Measurements from ENCODE around the gene FBF1. TPM values are rescaled to one million over a fixed set of nuclear protein-coding genes. Genes with fewer than 3 reads are reported as not detected.

Gene FBF1
- total RNA-seq, 4 donors from 2014 or later, result 7.2 to 47.0 (median 25.0) TPM

- Histone ChIP-seq H3K36me3 (peaks cover 0 to 46% (median 0%) of the 10 kb centered on the region in 3 donors), H3K27me3 (no peaks in the 10 kb centered on the region), H3K9me3 (no peaks in the 10 kb centered on the region), H3K4me1 (peaks cover 2 to 37% (median 14%) of the 10 kb centered on the region in 4 donors), H3K4me3 (peak within 1 kb of the TSS; percentile 79 to 91 (median 82)), H3K27ac (peak within 1 kb of the TSS; percentile 85 to 98 (median 92))
- DNase-seq, result peak; percentile 74 to 94 (median 92)
- TF ChIP-seq POLR2A (IDR thresholded peaks at IDR 0.05), result peak; percentile 62 to 67
- TF ChIP-seq CTCF (IDR thresholded peaks at IDR 0.05), result peak in 5 of 6 experiments; percentile 32 to 64 (median 46)
Measured at GRCh38 chr17:75896415-75897159, 44.3 kb downstream of the FBF1 start, which contains the start of gene TRIM65. Gene TRIM65, minus strand, starts transcription at chr17:75896951. Its CDS starts 14 bp downstream, at chr17:75896937.

GRCh38 chr17:75895370-75896155 is 45.3 kb downstream of the FBF1 start:
- Histone ChIP-seq H3K27me3 (no peaks in the 10 kb centered on the region), H3K4me1 (peaks cover 2 to 37% (median 14%) of the 10 kb centered on the region in 4 donors), H3K27ac (peak overlapping the region; percentile 85 to 98 (median 92)), H3K4me3 (peak overlapping the region; percentile 79 to 91 (median 82)), H3K9me3 (no peaks in the 10 kb centered on the region), H3K36me3 (peaks cover 0 to 46% (median 0%) of the 10 kb centered on the region in 3 donors)
- TF ChIP-seq CTCF (IDR thresholded peaks at IDR 0.05) (peak in 3 of 6 experiments; percentile 6 to 18 (median 15)), POLR2A (IDR thresholded peaks at IDR 0.05) (no peak)
- DNase-seq, result peak in 1 of 3 donors; percentile 61

- peak in 1 of 3 donors; percentile 43 for DNase-seq
- H3K4me1 ChIP-seq, result peaks cover 2 to 37% (median 14%) of the 10 kb centered on the region in 4 donors
Measured at GRCh38 chr17:75894049-75894733, 46.7 kb downstream of the FBF1 start.

GRCh38 chr17:75893305-75894048 is 47.4 kb downstream of the FBF1 start:
- H3K9me3 ChIP-seq, result no peaks in the 10 kb centered on the region
- peak in 1 of 3 donors; percentile 43 for DNase-seq
- H3K4me1 ChIP-seq, result peaks cover 2 to 37% (median 14%) of the 10 kb centered on the region in 4 donors
- TF ChIP-seq CTCF (IDR thresholded peaks at IDR 0.05), result no peak
- TF ChIP-seq POLR2A (IDR thresholded peaks at IDR 0.05), result no peak
- no peaks in the 10 kb centered on the region for H3K27me3 ChIP-seq
- H3K4me3 ChIP-seq, result no peak overlapping the region
- no peak overlapping the region for H3K27ac ChIP-seq
- H3K36me3 ChIP-seq, result peaks cover 0 to 27% (median 0%) of the 10 kb centered on the region in 3 donors

More at GRCh38 chr17:75894049-75894733, 46.7 kb downstream of the FBF1 start:
- H3K27ac ChIP-seq, result no peak overlapping the region
- H3K4me3 ChIP-seq, result no peak overlapping the region
- H3K36me3 ChIP-seq, result peaks cover 0 to 34% (median 0%) of the 10 kb centered on the region in 3 donors
- no peaks in the 10 kb centered on the region for H3K27me3 ChIP-seq
- no peak for TF ChIP-seq POLR2A (IDR thresholded peaks at IDR 0.05)
- H3K9me3 ChIP-seq, result no peaks in the 10 kb centered on the region

- peak in 1 of 3 donors; percentile 42 for DNase-seq
- no peaks in the 10 kb centered on the region for H3K9me3 ChIP-seq
- H3K27ac ChIP-seq, result no peak overlapping the region
- H3K27me3 ChIP-seq, result no peaks in the 10 kb centered on the region
- H3K4me3 ChIP-seq, result no peak overlapping the region
- H3K4me1 ChIP-seq, result peaks cover 2 to 36% (median 14%) of the 10 kb centered on the region in 4 donors
- TF ChIP-seq CTCF (IDR thresholded peaks at IDR 0.05) (no peak), POLR2A (IDR thresholded peaks at IDR 0.05) (no peak)
- peaks cover 0 to 19% (median 0%) of the 10 kb centered on the region in 3 donors for H3K36me3 ChIP-seq
Measured at GRCh38 chr17:75892556-75893224, 48.2 kb downstream of the FBF1 start.
